ENCODE measurements around the gene BIK.

BIK gene

GRCh38 chr22:43162412-43163150 is 52.0 kb downstream of the BIK start:
- no peak for DNase-seq (ENCODE audit: low read depth, low spot score)

GRCh38 chr22:43163241-43163795 is 52.8 kb downstream of the BIK start:
- no peak for DNase-seq (ENCODE audit: low read depth, low spot score)

GRCh38 chr22:43164636-43165035 is 54.1 kb downstream of the BIK start:
- DNase-seq (ENCODE audit: low read depth, low spot score): no peak

- DNase-seq (ENCODE audit: low read depth, low spot score): no peak
These were observed 55.8 kb downstream of the BIK start for GRCh38 chr22:43166132-43166930.

GRCh38 chr22:43167001-43167589 is 56.5 kb downstream of the BIK start:
- DNase-seq (ENCODE audit: low read depth, low spot score): no peak

GRCh38 chr22:43168471-43169309 is 58.1 kb downstream of the BIK start:
- DNase-seq (ENCODE audit: low read depth, low spot score): no peak

GRCh38 chr22:43169310-43170130 is 59.0 kb downstream of the BIK start:
- DNase-seq (ENCODE audit: low read depth, low spot score): no peak

- DNase-seq (ENCODE audit: low read depth, low spot score): no peak
These were observed 59.6 kb downstream of the BIK start for GRCh38 chr22:43170131-43170480.

GRCh38 chr22:43171019-43171491 is 60.5 kb downstream of the BIK start:
- no peak for DNase-seq (ENCODE audit: low read depth, low spot score)

GRCh38 chr22:43171607-43172006 is 61.1 kb downstream of the BIK start:
- no peak for DNase-seq (ENCODE audit: low read depth, low spot score)

- DNase-seq (ENCODE audit: low read depth, low spot score): no peak
These were observed 61.6 kb downstream of the BIK start for GRCh38 chr22:43172191-43172590.

GRCh38 chr22:43173566-43173965 is 63.0 kb downstream of the BIK start:
- no peak for DNase-seq (ENCODE audit: low read depth, low spot score)

- no peak for DNase-seq (ENCODE audit: low read depth, low spot score)
These were observed 63.6 kb downstream of the BIK start for GRCh38 chr22:43173976-43174720.

- no peak for DNase-seq (ENCODE audit: low read depth, low spot score)
These were observed 64.5 kb downstream of the BIK start for GRCh38 chr22:43174941-43175531.

- no peak for DNase-seq (ENCODE audit: low read depth, low spot score)
These were observed 65.5 kb downstream of the BIK start for GRCh38 chr22:43176090-43176489.

- DNase-seq (ENCODE audit: low read depth, low spot score): no peak
These were observed 66.9 kb downstream of the BIK start for GRCh38 chr22:43177479-43177878.

All from activated naive CD8-positive, alpha-beta T cell treated with anti-CD3 and anti-CD28 coated beads, Interleukin-2, amount 50 U/mL, for 16 hours (primary cell).